Stimulated activated CD4-positive, alpha-beta T cell treated with anti-CD3 and anti-CD28 coated beads, TNF-alpha, amount 100 ng/mL, for 24 hours (primary cell): ENCODE data around the gene FAM171A2.
A peak's percentile ranks its signal among the peaks of the same experiment; 100 is the strongest.

Experiments used
- DNase-seq, 3 experiments: peaks; one replicate each; pipeline ENCODE4 v3.0.0-alpha.2; 2020; ENCODE audit warnings: low read depth in 3 of 3

The FAM171A2 gene

DNA sequence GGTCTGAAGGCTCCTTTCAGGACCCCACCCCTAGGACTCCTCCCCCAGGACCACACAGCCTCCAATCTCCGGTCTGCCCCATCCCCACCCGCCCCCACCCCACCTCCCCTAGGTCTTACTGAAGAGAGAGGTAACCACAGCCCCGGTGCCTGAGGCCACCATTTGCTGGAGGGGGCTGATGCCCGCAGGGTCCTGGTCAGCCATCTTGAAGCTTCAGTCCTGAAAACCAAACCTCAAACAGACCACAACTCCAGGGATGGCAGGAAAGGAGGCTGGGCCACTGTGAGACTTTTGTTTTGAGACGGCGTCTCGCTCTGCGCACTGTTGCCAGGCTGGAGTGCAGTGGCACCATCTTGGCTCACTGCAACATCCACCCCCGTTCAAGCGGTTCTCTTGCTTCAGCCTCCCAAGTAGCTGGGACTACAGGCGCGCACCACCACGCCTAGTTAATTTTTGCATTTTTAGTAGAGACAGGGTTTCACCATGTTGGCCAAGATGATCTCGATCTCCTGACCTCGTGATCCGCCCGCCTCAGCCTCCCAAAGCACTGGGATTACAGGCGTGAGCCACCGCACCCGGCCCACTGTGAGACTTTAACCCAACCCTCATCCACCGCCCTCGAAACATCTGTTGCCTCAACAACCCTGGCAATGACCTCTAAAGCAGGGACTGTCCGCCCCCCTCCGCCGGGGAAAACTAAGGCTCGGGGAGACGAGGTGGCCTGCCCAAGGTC lies 40.1 kb downstream of the FAM171A2 start:
- DNase-seq, result no peak

GRCh38 chr17:44322236-44322895 lies 41.3 kb downstream of the FAM171A2 start:
- no peak for DNase-seq

DNA sequence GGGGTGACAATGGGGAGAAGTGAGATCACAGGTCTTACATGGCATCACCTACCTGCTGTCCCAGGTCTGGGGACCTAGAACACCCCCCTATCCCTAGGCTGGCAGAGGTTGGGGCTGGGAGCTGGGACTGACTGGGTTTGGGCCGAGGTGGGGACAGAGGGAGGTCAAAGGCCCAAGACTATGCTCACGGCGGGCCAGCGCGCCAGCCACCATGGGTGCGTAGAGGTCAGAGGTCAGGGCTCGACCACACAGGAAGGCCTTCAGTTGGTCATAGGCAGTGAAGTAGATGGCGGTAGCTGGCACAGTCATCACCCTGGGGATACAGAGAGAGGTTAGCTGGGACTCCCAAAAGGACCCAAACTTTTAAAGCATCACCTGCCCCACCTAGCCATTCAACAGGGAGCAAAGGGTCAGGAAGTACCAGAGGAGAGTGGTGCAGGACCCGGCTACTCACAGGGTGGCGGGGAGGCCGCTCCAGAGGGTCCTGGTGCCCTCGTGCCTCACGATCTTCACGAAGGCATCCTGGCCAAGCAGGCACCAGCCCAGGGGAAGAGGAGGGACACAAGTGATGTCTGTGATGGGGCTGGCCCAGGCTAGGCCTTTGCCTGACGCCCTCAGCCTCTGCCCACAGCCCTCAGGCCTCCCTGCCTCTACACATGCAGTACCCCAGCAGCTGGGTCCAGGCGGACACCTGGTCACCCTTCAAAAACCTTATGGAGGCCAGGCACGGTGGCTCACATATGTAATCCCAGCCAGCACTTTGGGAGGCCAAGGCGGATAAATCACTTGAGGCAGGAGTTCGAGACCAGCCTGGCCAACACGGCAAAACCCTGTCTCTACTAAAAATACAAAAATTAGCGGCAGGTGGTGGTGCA lies 42.2 kb downstream of the FAM171A2 start:
- DNase-seq, result no peak

GRCh38 chr17:44320066-44320465 lies 43.6 kb downstream of the FAM171A2 start:
- no peak for DNase-seq

GRCh38 chr17:44318077-44318892 lies 45.4 kb downstream of the FAM171A2 start:
- DNase-seq, result no peak

DNA sequence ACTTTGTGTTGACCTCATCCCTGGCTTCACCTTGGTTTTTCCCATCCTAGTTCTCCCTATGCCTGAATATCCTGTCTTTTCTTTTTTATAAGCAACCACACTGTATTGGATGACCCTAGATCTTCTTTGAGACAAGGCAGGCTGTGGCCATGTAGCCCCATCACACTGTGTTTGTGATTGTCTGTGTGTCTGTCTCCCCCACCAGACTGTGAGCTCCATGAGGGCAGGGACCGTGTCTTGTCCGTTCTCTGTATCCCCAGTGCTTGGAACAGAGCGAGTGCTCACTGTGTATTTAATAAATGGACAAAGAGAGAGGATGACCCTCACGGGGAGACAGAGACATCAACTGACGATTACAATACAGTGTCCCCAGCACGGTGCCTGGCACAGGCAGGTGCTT lies 46.1 kb downstream of the FAM171A2 start:
- DNase-seq, result no peak

- no peak for DNase-seq
These were observed 47.6 kb downstream of the FAM171A2 start for GRCh38 chr17:44315760-44316731.

GRCh38 chr17:44314869-44315661 lies 48.6 kb downstream of the FAM171A2 start:
- DNase-seq, result peak in 2 of 3 experiments; percentile 28 to 59

DNA sequence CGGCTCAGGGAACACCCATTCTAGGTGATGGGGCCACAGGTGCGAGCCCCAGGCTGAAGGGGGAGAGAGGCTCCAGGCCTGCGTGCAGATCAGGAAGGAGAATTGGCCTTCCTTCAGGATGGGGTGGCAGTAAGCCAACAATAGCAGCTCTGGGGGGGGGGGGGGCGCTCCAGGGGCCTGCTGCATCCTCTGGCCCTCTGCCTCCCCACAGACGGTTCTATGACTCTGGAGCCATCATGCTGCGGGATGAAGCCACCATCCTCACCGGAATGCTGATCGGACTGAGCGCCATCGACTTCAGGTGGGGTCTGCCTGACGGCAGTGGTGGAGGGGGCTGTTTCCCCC lies 49.2 kb downstream of the FAM171A2 start:
- no peak for DNase-seq

- DNase-seq, result no peak
These were observed 49.6 kb downstream of the FAM171A2 start for GRCh38 chr17:44314031-44314430.

- DNase-seq, result no peak
These were observed 51.1 kb downstream of the FAM171A2 start for GRCh38 chr17:44312396-44313104.

DNA sequence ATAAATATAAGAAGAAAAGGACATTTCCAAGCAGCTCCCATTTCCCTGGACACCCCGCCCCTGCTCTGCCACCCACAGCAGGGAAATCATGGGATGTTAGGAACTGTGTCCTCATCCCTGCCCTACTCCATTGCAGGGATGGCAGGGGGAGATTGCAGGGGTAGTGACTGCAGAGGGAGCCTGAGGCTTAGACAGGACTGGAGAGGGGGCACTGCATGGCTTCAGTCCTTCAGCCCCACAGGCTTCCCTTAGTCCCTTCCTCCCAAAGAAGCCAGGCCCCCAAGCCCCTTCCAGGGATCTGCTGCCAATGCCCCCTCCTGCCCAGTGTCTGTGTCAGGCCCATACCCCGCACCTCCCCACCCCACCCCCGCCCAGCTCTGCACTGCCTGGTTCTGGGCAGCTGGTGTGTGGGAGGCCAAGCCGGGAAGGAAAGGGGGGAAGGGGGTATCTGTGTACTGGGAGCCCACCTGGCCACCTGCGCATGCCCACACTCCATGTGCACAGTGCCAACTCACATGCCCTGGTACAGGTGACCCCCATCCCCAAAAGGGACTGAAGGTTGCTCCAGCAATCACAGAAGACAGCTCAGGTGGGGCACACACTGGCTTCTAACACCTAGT lies 52.0 kb downstream of the FAM171A2 start:
- no peak for DNase-seq

DNA sequence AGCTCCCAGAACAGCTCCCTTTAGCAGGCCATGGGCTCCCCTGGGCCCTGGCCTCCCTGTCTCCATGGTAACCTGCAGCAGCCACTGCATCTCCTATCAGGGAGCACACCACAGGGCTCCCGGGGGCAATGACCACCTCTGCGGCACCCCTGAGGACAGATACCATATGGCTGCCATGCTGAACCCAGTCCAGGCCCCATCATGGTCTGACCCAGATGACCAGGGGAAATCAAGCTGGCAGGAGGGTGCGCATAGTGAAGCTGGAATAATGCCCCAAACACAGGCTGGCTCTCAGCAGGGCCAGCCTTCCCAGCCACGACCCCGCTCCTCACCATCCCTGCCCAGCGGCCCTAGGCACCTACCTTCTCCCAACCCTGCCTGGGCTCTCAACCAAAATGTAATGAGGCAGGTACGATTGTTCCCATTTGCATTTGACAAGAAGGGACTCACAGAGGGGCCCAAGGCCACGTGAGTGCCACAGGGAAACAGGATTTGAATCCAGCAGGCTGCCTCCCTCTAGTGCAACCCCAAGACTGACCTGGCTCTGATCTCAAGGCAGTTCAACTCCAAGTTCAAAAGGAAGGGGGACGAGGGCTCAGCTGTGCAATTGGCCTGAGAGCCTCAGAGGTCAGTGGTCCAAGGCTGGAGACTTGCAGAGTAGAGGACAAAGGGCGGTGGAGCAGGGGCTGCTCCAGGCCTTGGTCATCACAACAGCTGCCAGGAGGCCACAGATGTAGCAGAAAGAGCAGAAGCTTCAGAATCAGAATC lies 52.9 kb downstream of the FAM171A2 start:
- DNase-seq, result no peak

GRCh38 chr17:44310188-44310587 lies 53.5 kb downstream of the FAM171A2 start:
- DNase-seq, result no peak

DNA sequence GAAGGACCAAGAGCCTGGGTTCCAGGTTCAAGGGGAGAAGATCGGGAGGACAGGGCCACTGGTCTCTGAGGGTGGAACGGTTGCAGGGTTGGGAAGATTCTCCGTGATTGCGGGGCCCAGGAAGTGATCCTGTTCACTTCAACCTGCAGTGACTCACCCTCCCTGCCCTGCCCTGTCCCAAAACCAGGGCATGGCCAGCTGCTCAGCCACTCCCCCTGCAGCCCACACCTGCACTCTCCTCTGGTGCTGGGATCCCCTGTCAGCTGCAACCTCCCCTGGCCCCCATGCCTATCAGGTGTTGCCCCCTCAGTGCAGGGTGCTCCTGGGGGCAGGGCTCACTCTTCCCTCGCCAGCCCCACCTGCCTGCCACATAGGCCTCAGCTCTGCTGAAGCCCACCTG lies 54.2 kb downstream of the FAM171A2 start:
- DNase-seq, result no peak

DNA sequence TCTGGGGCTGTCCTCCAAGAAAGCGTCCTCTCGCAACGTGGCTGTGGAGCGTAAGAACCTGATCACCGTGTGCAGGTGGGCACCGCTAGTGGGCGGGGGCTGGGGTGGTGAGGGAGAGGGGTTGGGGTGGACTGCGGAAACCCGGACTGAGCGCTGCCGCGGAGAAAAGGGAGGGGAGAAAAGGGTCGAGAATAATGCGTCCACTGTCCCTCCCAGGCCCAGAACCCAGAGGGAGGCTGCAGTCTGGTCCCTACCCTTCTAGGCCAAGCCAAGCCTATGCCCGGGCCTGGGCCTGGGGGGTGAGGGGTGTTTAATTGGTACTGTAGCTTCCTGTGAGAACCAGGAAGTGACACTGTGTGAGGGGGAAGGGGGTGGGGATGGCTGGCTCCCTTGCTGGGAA lies 54.8 kb downstream of the FAM171A2 start:
- no peak for DNase-seq

- peak; percentile 67 to 80 (median 71) for DNase-seq
These were observed 55.3 kb downstream of the FAM171A2 start, which contains the start of gene RUNDC3A for GRCh38 chr17:44308320-44308818. TSS of gene RUNDC3A (plus strand) at chr17:44308601. CDS start at chr17:44308833, 232 bp downstream.
